GM19193 (cell line): ENCODE measurements around the gene FARP1.

Experiments
- POLR2A ChIP-seq: IDR thresholded peaks from 4 replicates; pipeline ENCODE4 v1.6.1; 2011; ENCODE audit not compliant: insufficient read depth, insufficient read length; ENCODE audit errors: extremely low read depth

Gene FARP1

DNA sequence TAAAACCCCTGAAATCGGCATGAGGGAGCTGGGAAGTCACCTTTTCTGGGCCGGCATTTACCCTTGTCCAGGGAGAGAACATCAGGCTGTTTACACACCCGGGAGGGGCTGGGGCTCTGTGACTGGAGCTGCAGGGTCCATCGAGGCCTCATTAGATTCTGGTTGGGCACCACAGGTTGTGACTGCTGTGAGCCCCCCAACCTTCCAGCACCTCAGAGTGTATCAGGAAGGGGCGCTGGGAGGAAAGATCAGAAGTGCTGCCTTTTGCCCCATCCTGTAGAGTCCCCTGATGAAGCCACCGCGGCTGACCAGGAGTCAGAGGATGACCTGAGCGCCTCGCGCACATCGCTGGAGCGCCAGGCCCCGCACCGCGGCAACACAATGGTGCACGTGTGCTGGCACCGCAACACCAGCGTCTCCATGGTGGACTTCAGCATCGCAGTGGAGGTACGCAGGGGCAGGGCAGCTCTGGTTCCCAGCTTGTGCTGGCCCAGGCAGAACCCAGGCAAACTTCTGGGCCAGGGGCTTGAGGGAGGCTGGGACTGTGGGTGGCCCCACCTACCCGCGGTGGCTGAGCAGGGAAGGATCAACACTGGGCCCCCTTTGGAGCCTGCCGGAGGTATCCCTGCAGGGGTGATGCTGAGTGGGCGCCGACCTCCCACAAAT lies 297.6 kb downstream of the FARP1 start:
- TF ChIP-seq POLR2A, result no peak

DNA sequence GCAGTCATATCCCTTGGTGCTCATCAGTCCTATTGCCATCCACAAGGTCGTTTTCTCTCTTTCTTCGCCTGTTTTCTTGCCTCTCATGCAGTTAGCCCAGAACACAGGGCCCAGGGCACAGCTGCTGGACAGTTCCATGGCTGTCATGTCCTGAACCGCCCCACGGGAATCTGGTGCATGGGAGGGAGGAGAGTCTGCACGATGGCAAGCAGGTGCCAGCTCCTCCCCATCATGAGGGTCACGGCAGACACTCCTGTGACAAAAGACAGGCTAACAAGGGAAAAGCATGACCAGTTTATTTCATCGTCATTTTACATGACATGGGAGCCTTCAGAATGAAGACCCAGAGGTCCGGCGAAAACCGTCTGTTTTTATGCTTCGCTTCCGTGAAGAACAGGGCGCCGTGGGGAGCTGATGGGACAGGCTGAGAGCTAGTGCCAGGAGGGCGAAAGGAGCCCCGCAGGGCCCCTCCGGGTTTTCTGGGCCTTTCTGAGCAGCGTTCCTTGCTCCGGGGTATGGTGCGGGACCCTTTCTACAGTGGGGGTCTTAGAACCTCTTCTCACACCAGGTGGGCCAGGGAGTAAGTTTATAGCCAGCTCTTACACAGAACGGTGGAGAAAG lies 298.3 kb downstream of the FARP1 start:
- TF ChIP-seq POLR2A, result no peak

- TF ChIP-seq POLR2A, result no peak
Observed at GRCh38 chr13:98442391-98443230, 299.7 kb downstream of the FARP1 start.

DNA sequence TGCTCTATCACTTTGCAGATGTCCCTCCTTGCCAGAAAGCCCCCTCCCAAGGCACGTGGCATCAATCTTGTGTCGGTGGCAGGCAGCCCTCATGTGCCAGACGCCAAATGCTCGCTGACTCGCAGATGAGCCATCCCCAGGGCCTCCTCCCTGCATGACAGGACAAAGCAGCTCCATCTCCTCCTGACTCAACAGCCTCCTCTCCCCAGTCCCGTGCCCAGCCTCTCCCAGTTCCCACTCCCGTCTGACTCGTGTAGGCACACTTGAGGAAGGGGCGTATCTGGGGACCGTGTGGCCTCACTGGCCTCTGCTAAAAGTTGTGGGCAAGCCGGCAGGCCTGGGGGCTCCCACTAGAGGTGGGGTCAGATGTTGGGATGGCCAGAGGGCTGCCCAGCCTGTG lies 300.4 kb downstream of the FARP1 start:
- no peak for TF ChIP-seq POLR2A

DNA sequence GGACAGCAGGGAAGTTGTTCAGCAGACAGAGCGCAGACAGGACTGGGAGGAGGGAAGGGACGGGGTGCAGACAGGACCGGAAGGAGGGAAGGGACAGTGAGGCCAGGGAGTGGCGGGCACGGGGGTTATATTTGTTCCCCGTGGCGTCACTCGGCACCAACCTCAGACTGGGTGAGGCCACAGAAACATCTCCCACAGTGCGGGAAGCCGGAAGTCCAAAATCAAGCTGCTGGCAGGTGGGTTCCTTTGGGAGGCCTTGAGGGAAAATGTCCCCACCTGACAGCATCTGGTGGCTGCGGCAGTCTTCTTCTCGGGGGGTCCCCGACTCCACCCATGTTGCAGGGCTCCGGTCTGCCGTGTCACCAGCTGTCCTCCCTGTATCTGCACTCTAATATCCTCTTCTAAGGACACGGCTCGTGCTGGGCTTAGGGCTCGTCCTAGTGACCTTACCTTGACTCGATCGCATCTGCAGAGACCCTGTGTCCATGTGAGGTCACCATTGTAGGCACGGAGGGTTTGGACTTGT lies 301.0 kb downstream of the FARP1 start:
- TF ChIP-seq POLR2A, result no peak

DNA sequence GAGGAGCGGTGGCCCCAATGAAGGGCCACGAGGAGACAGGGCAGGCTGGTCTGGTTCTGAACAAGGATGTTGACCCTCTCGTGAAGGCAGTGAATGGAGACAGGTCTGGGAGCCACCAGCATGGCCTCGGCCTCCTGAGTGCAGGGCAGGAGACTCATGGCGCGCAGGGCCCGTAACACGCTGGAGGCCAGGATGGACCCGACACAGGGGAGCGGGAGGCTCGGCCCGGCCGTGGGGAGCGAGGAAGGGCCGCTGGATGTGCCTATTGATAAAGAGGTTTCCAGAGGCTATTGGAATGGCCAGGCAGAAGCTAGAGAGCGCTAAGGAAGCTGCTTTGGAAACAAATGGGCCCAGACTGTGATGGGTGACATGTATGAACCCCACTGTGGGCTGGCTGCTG lies 301.5 kb downstream of the FARP1 start:
- no peak for TF ChIP-seq POLR2A

GRCh38 chr13:98445340-98446233 lies 302.7 kb downstream of the FARP1 start:
- peak; percentile 14 for TF ChIP-seq POLR2A

DNA sequence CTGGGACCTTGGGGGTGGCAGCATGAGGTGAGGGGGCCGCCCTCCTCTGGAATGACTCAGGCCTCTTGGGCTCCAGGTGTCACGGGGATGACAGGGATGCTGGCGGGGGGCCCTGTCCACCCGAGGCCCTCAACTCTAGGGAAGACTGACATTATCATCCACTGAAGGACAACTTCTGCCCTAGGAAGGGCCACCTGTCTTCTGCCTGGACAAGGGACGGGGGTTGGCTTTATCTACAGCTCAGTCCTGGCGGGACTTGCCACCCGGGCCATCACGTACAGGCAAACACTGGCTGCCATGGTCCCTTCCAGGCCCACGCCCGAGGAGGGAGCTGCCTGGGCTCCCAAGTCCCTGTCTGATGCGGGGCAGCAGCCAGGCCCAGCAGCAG lies 303.3 kb downstream of the FARP1 start:
- peak; percentile 18 for TF ChIP-seq POLR2A

GRCh38 chr13:98447130-98447529 lies 304.2 kb downstream of the FARP1 start:
- TF ChIP-seq POLR2A, result no peak

DNA sequence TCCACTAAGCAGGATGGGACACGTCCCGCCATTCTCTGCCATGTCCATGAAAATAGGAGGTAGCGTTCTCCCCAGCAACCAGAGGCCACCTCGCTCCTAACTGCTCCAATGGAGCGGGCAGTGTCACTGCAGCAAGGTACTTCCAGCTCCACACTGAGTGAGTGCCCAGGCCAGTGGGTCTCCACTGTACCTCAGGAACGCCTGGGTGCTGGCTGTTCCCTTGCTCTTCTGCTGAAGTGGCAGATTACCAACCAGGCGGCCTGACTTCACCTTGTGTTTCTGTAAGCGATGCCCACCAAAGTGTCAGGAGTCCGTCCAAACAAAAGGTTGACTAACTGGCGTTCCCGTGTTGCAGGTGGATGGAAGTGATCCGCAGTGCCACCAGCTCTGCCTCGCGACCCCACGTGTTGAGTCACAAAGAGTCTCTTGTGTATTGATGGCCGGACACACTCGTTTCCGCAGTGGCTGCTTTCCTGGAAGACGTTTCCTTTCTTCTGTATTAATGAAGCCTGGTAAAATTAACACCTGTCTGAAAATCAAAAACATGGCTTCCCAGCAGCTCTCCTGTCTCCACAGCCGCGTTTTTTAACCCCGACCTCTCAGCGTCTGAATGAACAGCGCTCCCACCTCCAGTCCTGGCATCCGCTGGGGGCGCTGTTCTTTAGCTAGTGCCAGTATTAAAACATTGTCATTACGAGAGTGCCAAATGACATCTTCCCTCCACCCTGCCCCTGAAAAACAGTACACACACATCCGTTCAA lies 305.2 kb downstream of the FARP1 start:
- no peak for TF ChIP-seq POLR2A

- TF ChIP-seq POLR2A, result no peak
Observed at GRCh38 chr13:98448642-98448928, 305.7 kb downstream of the FARP1 start.

GRCh38 chr13:98449273-98449672 lies 306.4 kb downstream of the FARP1 start:
- TF ChIP-seq POLR2A, result no peak

- TF ChIP-seq POLR2A, result no peak
Observed at GRCh38 chr13:98450026-98450425, 307.1 kb downstream of the FARP1 start.

- TF ChIP-seq POLR2A, result no peak
Observed at GRCh38 chr13:98450539-98451111, 307.7 kb downstream of the FARP1 start.

- no peak for TF ChIP-seq POLR2A
Observed at GRCh38 chr13:98451676-98452470, 309.0 kb downstream of the FARP1 start.
